GM18507 (cell line): ENCODE results near the gene ZNF407.

Experiments used
- DNase-seq: peaks from one replicate; pipeline ENCODE4 v3.0.0; 2011; ENCODE audit warnings: low read depth; ENCODE audit not compliant: insufficient read length; ENCODE audit errors: extremely low spot score
- FAIRE-seq: peaks from 2 replicates; lab custom pipeline; 2011; peaks lifted over from hg19 to GRCh38; lab: Jason Lieb, UNC

ZNF407 gene

DNA sequence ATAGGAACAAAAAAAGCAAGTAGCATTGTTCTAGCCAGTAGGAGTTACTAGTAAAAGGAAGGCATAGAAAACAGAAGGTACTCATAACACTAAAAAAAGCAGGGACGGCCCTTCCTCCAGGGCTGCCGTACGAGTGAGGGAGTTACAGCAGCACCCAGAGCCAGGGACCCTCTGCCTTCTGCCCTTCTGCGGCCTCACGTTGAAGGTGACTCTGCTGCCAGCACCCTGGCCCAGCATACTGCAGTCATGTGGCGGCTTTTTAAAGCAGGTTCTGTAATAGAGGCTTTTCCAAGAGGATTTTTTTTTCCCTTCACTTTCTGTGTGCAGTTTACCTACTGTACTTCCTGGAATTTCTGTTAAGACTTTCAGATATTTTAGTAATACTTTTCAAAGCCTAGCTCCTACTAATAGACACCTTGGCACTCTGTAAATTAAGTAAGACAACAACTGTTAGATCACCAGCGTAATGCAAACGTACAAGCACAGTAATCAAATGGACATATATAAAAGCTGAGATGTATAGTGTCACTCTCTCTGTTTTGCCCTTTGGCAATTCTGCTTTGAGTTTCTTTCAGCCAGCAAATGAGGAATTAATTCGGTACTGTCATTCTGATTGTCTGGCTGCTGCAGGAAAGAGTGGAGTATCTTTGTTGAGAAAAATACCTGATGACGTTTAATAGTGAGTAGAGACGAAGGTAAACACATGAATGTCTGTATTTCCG is 449.7 kb downstream of the ZNF407 start:
- DNase-seq: no peak
- no peak for FAIRE-seq

DNA sequence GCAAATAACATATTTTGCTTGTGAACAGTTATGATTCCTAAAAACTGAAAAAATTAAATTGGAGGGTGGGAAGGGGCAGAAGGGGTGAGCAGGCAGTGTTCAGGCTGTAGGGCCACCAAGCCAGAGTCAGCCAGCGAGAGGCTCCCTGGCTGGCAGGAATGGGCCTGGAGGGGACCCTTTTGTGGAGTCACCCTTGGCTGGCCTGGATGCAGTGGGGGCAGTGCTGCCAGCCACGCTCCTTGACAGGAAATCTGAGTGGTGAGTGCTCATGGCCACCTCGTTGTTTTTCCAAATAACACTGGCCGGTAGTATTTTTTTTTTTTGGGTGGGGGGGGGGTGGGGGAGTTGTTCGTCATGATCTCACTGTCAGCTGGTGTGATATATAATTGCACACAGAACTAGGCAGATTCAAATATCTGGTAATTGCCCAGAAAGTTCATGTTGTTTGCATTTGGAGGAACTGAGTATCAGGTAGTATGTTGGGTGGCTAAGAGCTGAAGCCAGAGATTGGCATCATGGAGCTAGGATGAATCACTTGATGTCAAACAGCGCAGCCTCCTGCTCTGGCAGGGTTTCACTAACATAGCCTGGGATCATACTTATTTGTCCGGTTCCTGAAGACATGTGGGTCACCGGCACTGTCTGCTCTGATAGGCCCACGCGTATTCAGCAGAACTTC is 451.2 kb downstream of the ZNF407 start:
- no peak for DNase-seq
- no peak for FAIRE-seq

DNA sequence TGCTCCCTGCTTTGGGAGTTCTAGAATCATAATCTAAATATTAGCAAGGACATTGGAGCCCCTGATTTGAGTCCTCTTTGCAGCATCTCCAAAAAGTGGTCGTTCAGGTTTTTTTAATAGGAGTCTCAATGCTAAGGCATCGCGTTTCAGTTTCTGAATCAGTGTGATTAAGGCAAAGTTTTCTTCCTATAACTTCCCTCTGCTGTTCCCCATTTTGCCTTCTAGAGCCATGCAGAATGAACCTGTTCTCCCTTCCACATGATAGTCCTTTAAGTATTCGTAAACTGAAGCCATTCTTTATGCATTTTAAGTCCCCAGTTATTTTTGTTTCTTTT is 451.8 kb downstream of the ZNF407 start:
- FAIRE-seq (no peak), DNase-seq (no peak)

DNA sequence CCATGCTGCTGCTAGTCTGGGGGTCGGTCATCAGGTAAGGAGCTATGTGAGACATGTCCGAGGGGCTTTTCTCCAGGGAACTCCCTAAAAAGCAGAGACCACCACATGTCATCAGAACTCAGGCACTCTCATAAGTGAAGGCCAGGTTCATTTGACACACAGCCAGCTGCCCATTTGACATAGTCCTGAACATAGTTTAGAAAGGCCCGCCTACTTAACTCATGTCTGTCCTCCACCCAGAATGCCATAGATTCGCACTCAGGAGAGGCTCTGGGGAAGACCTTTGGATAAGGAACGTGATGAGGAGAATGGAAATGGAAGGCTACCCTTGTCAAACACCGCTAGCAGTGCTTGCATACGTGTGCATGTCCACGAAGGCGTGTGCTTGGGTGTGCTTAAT is 454.1 kb downstream of the ZNF407 start:
- DNase-seq (no peak), FAIRE-seq (no peak)

DNA sequence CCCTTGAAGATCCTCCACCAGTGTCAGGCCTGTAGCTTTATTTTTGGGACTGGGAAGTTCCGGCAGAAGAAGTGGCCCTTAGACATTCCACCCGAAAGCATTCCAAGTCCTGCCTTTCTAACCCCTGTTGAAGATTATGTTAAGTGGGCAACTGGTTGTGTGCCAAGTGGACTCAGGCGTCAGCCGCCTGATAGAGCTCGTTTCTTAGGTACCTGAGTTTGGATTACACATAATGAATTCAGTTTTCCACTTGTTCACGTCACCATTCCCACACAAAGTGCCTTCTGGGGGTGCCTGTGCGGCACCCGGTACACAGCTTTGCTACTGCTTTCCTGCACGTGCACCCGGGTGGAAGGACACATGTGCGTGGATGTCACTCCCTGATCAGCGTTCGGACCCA is 454.8 kb downstream of the ZNF407 start:
- FAIRE-seq: no peak

DNA sequence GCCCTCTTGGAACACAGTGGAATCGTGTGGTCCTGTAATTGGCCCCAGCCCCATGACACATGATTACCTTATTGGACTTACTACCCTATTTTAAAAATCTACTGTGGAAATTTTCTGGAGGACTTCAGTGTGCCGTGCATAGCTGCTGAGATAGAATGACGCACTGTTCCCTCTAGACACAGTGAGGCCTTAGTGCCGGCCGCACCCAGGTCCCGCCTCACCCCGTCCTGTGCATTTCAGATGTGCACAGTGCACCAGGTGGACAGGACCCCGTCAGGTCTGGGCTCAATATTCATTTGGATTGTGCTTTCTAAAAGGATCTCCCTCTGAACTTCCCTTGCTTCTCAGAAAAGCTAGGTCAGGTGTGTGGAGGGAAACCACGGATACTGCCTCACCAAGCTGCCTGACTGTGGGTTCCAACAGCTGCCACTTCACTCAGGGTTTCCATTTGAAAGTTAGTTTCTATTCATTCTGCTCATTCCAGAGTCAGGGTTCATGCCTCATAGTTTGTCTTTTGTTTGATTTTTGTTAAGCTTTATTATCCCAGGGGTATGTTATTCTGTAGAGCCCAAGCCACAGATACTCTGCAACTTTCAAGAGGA is 455.5 kb downstream of the ZNF407 start:
- no peak for DNase-seq
- FAIRE-seq: no peak

More for the DNA sequence above, 454.8 kb downstream of the ZNF407 start:
- DNase-seq: no peak

DNA sequence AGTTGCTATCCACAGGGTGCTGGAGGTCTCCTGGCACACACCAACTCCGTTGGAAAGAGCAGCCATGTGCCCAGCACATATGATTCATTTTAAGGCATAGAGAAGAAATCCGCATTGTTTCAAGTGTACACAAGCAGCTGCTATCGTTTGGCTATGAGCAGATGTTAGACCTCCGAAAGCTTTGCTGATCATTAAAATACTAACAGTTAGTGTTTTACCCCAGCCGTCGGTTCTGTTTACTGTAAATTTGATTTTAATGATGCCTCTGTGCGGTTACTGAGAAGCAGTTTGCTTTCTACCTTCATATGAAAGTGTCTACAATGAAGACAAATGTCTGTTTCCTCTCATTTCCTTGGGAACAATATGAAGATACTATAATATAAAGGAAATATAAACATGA is 456.4 kb downstream of the ZNF407 start:
- no peak for DNase-seq

DNA sequence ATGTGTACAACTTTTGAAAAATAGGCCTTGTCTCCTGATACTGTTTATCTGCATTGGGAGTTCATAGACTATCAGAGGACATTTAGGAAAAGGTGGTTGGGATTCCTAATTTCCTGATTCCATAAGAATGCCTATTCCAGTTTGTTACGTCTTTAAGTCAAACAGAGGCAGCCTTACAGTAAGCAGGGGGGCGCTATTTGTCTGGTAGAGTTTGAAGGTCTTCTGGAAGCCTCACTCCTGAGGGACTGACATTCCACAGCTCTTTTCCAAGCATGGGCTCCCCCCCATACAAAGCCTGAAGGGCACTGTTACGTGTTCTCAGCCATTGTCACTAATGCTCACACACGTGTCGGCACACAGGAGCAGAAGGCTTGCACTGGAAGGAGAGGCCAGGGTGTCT is 456.9 kb downstream of the ZNF407 start:
- no peak for DNase-seq
- no peak for FAIRE-seq

More for the DNA sequence above, 456.4 kb downstream of the ZNF407 start:
- no peak for FAIRE-seq

DNA sequence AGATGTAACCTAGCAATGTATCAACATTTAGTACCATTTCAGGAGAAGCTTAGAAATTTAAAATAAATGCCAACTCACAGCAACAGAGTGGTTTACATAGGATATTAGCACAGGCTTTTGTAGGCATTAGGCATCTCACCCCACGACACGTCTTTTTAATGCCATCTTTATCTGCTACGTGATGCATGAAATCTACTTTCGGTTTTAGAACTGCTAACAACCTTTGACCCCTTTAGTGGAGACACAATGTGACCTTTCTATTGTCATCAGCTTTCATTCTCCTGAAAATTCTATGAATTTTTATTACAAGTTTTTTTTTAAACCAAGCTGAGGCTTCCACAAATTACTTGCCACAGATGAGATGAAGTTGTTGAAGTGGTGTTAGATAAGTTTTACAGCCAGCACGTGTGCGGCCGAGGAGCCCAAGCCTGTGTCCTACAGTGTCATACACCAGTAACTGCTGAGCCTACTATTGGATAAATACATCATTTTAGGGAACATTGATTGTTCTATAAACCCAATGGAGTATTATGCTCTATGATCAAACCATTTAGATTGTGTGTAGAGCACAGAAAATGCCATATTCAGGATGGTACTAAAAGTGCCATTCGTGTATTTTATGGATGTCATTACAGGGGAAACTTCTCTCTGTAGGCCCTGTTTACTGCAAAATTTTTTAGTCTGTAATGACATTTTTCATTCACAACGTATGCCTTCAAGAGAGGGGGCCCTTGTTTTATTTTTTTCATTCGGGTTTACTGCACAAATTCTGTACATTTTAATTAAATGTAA is 459.7 kb downstream of the ZNF407 start:
- no peak for FAIRE-seq
- DNase-seq: no peak

DNA sequence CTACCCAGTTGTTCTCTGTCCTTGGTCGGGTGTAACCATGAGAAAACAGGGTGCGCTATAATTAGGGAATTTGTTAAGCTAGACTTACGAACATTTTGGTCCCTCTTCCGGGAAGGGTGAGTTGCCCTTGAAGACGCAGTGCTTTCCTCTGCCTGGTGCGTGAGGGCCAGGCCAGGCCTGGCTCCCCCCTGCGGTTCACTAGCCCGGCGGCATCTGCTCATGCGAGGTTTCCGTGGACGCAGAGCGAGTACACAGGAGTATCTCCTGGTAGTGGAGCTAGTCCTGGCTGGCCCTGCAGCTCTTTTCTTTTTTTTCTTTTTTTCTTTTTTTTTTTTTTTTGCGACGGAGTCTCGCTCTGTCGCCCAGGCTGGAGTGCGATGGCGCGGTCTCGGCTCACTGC is 462.5 kb downstream of the ZNF407 start:
- no peak for DNase-seq
- FAIRE-seq: no peak

DNA sequence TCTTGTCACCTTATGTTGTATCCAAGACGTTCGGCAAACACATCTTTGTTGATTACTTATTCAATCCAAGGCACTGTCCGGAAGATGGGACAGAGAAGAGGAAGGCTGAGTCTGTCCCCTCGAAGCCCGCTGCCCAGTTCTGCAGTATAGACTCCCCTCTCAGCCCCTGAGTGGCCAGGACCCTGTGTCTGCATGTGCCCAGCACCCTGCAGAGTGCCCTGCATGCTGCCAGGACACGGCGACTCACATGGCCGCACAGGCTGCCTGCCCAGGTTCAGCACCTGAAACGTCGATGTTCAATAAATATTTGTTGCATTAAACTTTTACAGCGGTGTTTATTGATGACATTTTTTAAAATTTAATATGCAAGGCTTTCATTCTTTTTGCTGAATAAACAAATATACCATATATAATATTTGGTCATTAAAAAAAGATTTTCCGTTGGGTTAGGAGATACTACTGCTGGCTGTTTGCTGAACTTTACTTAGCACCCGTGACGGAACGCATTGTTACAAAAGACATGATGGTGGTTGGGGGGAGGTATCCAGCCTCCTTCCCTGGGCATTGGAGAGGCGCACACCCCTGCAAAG is 464.7 kb downstream of the ZNF407 start:
- no peak for FAIRE-seq
- DNase-seq: no peak

DNA sequence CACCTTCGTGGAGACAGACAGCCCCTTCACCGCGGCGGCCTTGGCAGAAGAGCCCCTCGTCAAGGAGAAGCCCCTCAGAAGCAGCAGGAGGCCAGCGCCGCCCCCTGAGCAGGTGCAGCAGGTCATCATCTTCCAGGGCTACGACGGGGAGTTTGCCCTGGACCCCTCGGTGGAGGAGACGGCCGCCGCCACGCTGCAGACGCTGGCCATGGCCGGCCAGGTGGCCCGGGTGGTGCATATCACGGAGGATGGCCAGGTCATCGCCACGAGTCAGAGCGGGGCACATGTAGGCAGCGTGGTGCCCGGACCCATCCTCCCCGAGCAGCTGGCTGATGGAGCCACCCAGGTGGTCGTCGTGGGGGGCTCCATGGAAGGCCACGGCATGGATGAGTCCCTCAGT is 465.5 kb downstream of the ZNF407 start:
- no peak for FAIRE-seq
- no peak for DNase-seq

DNA sequence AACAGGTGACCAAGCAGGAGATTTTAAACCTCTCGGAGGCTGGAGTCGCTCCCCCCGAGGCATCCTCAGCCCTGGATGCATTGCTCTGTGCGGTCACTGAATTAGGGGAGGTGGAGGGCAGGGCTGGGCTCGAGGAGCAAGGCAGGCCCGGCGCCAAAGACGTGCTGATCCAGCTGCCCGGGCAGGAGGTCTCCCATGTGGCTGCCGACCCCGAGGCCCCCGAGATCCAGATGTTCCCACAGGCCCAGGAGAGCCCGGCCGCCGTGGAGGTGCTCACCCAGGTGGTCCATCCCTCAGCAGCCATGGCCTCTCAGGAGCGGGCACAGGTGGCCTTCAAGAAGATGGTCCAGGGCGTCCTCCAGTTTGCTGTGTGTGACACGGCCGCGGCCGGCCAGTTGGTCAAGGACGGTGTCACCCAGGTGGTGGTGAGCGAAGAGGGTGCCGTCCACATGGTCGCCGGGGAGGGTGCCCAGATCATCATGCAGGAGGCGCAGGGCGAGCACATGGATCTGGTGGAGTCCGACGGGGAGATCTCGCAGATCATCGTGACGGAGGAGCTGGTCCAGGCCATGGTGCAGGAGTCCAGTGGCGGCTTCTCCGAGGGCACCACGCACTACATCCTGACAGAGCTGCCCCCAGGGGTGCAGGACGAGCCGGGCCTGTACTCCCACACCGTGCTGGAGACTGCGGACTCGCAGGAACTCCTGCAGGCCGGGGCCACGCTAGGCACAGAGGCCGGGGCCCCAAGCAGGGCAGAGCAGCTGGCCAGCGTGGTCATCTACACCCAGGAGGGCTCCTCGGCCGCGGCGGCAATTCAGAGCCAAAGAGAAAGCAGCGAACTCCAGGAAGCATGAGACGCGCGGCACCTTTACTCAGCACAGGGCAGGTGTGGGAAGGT is 466.2 kb downstream of the ZNF407 start:
- no peak for FAIRE-seq
- DNase-seq: no peak

DNA sequence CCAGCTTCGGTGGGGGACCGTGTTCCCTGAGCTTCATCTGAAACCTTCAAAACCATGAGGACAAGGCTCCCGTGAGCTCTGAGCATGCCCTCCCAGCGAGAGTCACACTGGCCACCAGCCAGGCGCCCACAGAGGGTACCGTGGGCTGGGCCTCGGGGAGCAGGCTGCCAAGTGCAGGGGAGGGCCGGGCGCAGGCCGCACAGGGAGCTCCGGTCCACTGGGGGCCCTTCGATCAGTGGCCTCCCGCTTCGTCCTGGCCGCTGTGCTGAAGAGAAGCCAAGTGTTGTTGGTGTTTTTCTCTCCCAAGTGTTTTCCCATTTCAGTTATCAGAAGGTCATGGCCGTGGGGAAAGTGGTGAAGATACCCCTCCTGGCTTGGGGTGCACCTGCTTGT is 466.8 kb downstream of the ZNF407 start:
- no peak for FAIRE-seq
- no peak for DNase-seq

DNA sequence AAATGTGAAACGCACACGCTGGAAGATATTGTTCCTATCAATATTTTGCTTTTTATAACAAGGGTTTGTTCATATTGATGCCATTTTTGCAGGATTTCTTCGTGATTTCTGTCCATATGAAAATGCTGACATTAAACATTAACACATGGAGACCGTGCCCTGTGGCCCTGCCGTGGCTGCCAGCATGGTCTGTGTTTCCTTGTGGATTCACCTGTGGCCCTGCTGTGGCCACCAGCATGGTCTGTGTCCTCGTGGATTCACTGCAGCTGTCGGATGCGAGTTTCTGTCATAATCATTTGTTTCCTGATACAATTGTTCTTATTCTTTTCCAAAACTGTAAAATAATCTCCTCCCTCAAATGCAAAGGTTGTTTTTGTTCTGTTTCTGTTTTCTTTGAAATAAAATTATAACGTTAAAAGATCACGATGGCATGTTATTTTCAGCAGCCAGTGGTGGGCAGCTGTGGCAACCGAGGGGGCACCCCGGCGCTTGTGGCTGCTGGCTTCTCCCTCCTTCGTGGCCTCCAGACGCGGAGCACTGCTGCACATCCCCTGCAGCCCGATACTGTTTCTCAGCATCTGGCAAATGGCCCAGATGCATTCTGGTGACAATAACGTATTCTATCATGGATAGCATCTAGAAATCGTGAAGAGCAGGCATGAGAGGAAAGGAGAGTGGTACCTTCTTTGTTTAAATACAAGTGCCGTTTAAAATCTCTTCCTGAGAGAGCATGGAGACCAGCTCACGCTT is 467.8 kb downstream of the ZNF407 start:
- no peak for FAIRE-seq
- no peak for DNase-seq

DNA sequence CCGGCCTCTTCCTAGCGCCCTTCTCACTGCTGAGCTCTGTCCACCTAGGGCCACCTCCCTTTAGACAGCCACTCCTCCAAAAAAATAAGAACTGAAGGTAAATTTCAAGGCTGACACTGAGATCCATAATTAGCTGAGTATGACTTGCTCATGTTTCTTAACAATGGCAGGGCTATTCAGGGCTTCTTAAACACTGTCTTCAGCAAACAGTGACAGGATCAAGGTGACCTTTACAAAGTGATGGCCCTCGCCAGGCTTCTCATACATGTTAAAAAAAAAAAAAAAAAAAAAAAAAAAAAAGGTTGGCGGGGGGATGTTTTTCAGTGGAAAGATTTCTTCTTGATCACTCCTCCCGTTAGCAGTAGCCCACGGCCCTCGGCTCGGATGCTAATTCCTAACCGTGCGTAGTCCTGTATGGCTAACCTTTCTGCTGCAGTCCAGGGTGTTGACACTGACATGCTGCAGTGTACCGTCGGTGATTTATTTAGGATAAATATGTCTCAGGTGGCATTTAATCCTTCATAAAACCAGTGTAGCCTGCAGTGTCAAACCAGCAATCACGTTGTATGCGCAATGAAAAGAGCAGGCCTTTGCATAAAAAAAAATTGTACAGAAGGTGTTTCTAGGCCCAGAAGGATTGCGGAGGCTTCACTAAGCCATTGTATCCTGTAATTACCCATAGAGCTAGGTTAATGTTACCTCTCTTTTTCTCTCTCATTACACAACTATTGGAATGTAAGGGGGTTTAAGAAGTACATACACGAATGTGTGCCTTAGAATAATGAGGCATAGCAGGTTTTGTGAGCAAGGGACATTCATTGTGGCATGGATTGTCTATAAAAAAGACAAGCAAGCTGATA is 468.6 kb downstream of the ZNF407 start:
- FAIRE-seq (no peak), DNase-seq (no peak)

DNA sequence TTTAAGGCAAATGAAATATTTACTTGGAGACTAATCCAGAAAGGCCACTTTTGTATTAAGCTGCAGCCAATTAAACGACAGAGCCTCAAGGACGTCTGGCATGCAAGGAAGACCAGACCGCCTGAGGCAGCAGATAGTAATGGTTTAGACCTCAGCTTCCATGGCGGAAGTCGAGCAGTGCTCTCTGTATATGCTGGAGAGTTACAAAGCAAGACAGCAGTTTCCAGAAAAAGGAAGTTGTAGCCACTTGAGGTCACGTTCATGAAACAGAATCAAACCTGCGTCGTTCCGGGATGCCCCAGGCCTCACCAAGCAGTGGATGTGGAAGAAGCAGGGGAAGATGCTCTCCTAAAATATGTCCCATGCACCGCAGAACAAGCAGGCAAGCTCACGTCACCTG is 469.3 kb downstream of the ZNF407 start:
- no peak for FAIRE-seq

More for the DNA sequence above, 469.3 kb downstream of the ZNF407 start:
- no peak for DNase-seq
